ENCODE results near the gene AKAP10.

DNA sequence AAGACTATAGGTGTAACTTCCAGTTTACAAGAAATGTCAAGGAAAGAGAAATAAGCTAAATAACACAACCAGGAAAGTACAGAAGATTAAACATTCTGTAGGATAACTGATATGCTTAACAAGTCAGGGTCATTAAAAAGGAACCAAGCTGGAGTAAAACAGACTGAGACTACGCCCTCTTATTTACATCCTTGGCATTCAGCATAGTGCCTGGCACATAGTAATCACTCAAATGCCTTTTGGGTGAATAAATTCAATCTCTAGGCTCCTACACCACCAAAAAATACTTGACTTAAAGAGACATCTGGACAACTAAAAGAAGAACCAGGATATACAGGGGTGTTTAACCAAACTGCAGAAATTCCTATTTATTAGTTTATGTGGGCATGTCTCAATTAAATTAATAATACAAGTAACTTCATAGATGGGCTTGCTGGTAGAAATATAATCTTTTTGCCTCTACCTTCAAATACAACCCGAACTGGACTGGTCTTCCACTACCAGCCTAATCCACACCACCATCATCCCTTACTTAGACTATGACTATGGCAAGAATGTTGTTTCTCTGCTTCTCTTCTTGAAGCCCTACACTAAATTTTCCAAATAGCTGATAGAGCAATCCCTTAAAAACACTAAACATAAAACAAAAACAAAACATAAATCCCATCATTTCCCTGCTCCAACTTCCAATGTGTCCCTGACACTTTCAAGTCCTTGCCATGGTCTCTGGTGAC, 62.2 kb downstream of the AKAP10 start:
- TF ChIP-seq EZH2 (optimal IDR thresholded peaks at IDR 0.05; ENCODE audit: low read depth, low read length): no peak
- TF ChIP-seq, protein P1, sequence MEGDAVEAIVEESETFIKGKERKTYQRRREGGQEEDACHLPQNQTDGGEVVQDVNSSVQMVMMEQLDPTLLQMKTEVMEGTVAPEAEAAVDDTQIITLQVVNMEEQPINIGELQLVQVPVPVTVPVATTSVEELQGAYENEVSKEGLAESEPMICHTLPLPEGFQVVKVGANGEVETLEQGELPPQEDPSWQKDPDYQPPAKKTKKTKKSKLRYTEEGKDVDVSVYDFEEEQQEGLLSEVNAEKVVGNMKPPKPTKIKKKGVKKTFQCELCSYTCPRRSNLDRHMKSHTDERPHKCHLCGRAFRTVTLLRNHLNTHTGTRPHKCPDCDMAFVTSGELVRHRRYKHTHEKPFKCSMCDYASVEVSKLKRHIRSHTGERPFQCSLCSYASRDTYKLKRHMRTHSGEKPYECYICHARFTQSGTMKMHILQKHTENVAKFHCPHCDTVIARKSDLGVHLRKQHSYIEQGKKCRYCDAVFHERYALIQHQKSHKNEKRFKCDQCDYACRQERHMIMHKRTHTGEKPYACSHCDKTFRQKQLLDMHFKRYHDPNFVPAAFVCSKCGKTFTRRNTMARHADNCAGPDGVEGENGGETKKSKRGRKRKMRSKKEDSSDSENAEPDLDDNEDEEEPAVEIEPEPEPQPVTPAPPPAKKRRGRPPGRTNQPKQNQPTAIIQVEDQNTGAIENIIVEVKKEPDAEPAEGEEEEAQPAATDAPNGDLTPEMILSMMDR (IDR thresholded peaks at IDR 0.05; ENCODE audit: low read length): no peak

Data from MM.1S (cell line).